ENCODE results near the gene RNASE4. TPM values are rescaled to one million over a fixed set of nuclear protein-coding genes. Genes with fewer than 3 reads are reported as not detected.

RNASE4 gene
- 14.4 and 29.1 TPM in 2 replicates for total RNA-seq

GRCh38 chr14:20683891-20684661 lies at the start of gene RNASE4:
TSS of gene RNASE4 (plus strand) at chr14:20684560. CDS start at chr14:20699372, 14,812 bp downstream.

GRCh38 chr14:20641591-20641990 lies 42.8 kb upstream of the RNASE4 start, which contains the start of gene OR6S1:
TSS of gene OR6S1 (minus strand) at chr14:20641691. CDS start at chr14:20641691, 0 bp downstream.

GRCh38 chr14:20688167-20688839 lies 3.9 kb downstream of the RNASE4 start, which contains the start of gene ANG:
TSS of gene ANG (plus strand) at chr14:20688764. CDS start at chr14:20693565, 4,801 bp downstream.

GRCh38 chr14:20745571-20746358 lies 61.4 kb downstream of the RNASE4 start, which contains the start of gene EDDM3A:
TSS of gene EDDM3A (plus strand) at chr14:20745887. CDS start at chr14:20747581, 1,694 bp downstream.

Other genes with a start within 250 kb of the RNASE4 start
- 0.14 and 0.18 TPM in 2 replicates for gene KLHL33, start 248.4 kb upstream of the RNASE4 start, total RNA-seq
- 23.1 and 25.9 TPM in 2 replicates for gene OSGEP, start 229.7 kb upstream of the RNASE4 start, total RNA-seq
- 58.3 and 88.6 TPM in 2 replicates for gene APEX1, start 229.3 kb upstream of the RNASE4 start, total RNA-seq
- gene PIP4P1, start 223.1 kb upstream of the RNASE4 start, total RNA-seq: 21.6 and 23.3 TPM in 2 replicates
- gene PNP, start 215.2 kb upstream of the RNASE4 start, total RNA-seq: 11.4 and 14.3 TPM in 2 replicates
- gene RNASE10, start 179.0 kb upstream of the RNASE4 start, total RNA-seq: 0.09 TPM in 1 of 2 replicates, not detected in the other
- gene RNASE9, start 123.5 kb upstream of the RNASE4 start, total RNA-seq: not detected in 2 replicates
- gene RNASE11, start 96.6 kb upstream of the RNASE4 start, total RNA-seq: not detected in 2 replicates
- gene RNASE12, start 93.2 kb upstream of the RNASE4 start, total RNA-seq: not detected in 2 replicates
- gene OR6S1, start 42.9 kb upstream of the RNASE4 start, total RNA-seq: not detected in 2 replicates
- 5.1 and 10.4 TPM in 2 replicates for gene ANG, start 4.2 kb downstream of the RNASE4 start, total RNA-seq
- gene EDDM3A, start 61.3 kb downstream of the RNASE4 start, total RNA-seq: not detected in 2 replicates
- gene EDDM3B, start 83.8 kb downstream of the RNASE4 start, total RNA-seq: not detected in 2 replicates
- not detected in 2 replicates for gene RNASE6, start 96.7 kb downstream of the RNASE4 start, total RNA-seq
- gene RNASE1, start 118.3 kb downstream of the RNASE4 start, total RNA-seq: 0.09 TPM in 1 of 2 replicates, not detected in the other
- not detected in 2 replicates for gene RNASE3, start 206.8 kb downstream of the RNASE4 start, total RNA-seq